GM19397 (cell line): ENCODE results near the gene PTPMT1.
"Not testable (repeated sequence)": the region's sequence is repeated elsewhere in the genome, so short reads cannot be mapped to it uniquely, and the experiment has no call there.

Source experiments
- ATAC-seq: cut with Tn5 transposase; IDR thresholded peaks from one replicate; pipeline ENCODE4 v1.9.1; 2021; ENCODE audit warnings: mild to moderate bottlenecking, moderate library complexity; ENCODE audit not compliant: unreplicated experiment

The PTPMT1 gene

GRCh38 chr11:47565340-47566148 lies at the start of gene PTPMT1:
TSS of gene PTPMT1 (plus strand) at chr11:47565599. CDS start at chr11:47565623, 24 bp downstream.
- ATAC-seq: peak; percentile 89

DNA sequence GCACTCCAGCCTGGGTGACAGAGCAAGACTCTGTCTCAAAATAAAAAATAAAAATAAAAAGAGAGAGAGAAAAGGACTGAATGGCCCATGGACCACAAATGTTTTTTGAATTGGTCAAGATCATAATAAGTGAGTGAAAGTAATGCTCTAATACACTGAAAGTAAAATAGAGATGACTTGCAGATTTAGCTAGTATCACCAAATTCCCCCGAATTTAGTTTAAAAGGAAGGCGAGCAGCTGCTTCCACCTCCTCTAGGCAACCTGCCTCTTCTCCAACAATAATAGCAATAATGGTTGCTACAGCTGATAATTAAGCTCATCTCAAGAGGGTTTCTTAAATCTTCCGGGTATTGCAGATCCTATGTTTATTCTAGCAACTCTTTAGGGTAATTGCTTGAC lies 49.2 kb upstream of the PTPMT1 start:
- ATAC-seq: no peak

DNA sequence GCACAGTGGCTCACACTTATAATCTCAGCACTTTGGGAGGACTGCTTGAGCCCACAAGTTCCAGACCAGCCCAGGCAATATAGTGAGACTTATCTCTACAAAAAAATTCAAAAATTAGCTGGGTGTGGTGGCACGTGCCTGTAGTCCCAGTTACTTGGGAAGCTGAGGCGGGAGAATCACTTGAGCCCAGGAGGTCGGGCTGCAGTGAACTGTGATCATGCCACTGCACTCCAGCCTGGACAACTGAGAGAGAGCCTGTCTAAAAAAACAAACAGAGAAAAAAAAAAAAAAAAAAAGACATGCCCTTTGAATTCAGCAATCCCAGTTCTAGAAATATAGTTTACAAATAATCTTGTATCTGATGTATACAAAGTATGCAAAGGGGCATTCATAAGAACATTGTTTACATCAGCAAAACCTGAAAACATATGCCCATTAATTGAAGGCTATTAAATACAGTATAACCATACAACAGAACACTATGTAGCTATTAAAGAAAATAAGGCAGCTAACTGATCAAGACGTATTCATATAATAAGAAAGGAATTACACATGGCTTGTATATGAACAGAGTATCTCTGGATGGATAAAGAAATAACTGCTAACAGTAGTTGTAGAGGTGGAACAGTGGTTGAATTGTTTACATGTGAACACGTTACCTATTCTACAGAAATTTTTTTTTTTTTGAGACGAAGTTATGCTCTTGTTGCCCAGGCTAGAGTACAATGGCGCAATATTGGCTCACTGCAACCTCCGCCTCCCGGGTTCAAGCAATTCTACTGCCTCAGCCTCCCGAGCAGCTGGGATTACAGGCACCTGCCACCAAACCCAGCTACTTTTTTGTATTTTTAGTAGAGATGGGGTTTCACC lies 48.2 kb upstream of the PTPMT1 start:
- no peak for ATAC-seq

GRCh38 chr11:47518212-47518964 lies 47.0 kb upstream of the PTPMT1 start:
- ATAC-seq: no peak

DNA sequence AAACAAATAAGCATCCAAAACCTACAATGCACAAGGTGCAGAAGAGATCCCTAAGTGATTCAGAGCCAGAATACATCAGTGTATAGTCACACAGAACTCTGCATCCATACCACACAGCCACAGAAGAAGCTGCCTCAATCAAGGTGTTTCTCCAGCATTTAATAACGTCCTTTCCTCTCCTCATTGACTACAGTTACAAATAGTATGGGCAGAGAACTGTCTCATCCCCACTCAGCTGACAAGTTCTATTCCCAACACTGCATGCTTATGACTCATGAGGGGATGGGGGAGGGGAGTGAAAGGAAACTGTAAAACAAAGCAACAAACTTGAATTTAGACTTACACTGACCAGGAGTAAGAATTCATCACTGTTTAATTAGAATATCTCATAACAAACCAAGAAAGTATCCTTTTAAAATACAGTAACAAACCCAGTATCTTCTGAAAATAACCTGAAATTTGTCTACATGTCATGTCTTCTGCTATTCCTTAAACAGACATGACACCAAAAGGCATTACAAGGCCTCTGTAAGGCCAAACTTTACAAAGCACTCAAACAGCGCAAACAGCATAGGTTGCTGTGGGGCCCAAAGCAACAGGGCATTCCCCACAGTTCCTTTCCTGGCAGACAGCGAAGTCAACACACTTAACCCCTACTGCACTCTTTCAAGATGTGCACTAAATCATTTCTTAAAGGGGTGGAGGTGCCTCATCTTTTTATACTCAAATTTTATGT lies 41.7 kb upstream of the PTPMT1 start:
- ATAC-seq: no peak

DNA sequence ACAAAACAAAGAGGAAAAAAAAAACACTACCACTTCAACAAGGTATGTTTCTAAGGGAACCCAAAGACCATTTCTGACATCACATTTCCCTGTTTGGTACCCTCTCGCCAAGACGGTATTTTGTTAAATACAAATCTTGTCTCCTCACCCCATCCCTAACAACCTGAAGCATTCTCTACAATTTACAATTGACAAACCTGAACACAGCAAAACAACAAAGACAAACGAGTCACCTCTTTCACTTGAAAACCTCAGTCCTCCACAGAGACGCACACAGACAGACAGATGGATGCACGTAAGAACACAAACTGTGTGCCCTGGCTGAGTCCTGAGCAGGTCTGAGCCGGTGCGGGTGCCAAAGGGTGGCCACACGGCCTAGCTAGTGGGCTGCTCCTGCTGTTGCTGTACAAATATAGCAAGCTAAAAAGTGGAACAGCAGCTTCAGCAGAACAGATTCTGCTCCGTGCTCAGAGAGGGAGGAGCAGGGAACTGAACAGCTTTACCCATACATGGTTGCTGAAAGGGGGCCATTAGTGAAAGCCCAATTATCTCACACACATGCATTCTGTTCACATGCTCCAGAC lies 41.0 kb upstream of the PTPMT1 start:
- ATAC-seq: no peak

- not testable (repeated sequence) for ATAC-seq
These were observed 39.4 kb upstream of the PTPMT1 start for GRCh38 chr11:47526032-47526431.

- ATAC-seq: no peak
These were observed 38.2 kb upstream of the PTPMT1 start for GRCh38 chr11:47527186-47527585.

GRCh38 chr11:47529951-47530350 lies 35.4 kb upstream of the PTPMT1 start:
- ATAC-seq: no peak

- not testable (repeated sequence) for ATAC-seq
These were observed 34.7 kb upstream of the PTPMT1 start for GRCh38 chr11:47530721-47531120.

GRCh38 chr11:47531666-47532065 lies 33.7 kb upstream of the PTPMT1 start:
- ATAC-seq: no peak

- no peak for ATAC-seq
These were observed 32.7 kb upstream of the PTPMT1 start for GRCh38 chr11:47532597-47533213.

- ATAC-seq: no peak
These were observed 31.7 kb upstream of the PTPMT1 start for GRCh38 chr11:47533690-47534151.

DNA sequence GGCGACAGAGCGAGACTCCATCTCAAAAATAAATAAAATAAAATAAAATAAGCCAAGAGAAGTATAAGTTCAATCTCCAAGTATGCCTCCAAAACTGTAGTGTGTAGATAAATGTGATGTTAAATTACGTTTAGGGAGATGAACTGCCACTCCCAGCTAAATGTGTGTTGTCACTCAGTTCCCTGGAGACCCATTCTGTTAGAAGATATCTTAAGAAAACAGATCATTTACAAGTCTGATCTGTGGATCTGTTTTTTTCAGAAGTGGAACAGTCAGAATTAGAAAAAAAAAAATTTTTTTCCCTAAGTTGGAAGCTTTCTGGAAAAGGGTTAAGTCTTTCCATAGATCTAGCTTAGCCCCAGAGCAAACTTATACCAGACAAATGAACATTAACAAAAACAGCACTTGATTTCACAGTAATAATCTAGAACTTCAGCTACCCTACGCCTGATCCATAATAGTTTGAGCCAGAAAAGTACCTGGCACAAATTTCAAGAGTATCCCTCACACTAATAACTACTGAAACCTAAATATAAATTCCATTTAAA lies 30.6 kb upstream of the PTPMT1 start:
- no peak for ATAC-seq

GRCh38 chr11:47536915-47537314 lies 28.5 kb upstream of the PTPMT1 start:
- no peak for ATAC-seq

DNA sequence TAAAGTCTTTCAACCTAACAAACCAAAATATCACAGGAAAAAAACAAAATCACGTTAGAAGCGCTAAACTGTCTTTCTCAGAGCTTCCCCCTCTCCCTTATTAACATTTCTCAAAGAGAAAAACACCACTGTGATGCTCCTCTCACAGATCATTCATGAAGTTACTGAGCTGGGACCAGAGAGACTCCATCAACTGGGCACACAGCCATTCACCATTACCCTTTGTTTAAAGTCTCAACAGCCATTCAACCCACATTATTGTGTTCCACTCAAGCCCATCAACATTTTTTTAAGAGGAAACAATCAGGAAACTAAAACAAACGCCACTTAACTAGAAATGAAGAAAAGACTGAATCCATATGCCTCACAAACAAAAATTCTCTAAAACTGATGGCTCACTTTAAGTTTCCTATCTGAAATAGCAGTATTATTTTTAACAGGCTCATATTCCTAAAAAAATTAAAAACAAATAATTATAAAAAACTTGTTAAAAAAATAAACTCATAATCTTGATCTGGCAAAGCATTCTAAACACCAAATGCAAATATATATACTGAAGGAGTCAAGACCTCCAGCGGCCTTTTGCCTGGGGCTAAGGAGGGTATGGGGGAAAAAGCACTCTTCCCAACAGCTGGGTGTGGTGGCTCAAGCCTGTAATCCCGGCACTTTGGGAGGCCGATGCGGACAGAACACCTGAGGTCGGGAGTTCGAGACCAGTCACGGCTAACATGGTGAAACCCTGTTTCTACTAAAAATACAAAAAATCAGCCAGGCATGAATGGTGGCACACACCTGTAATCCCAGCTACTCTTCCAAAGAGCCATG lies 26.4 kb upstream of the PTPMT1 start:
- no peak for ATAC-seq

DNA sequence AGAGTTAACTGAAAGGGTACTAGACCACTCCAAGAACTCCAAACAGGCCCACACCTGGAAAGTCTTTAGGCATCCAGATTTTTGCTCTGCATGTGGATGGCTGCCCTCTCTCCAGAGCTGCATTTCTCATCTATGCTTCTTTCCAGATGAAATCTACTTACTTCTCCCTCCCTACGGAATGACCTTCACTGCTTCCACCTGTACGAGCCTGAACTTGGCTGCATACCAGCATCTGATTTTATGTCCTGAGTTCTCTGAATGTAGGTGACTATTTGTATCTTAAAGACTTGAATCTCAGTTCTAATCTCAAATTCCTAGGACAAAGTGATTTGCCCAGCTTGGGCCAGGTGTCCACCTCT lies 25.7 kb upstream of the PTPMT1 start:
- no peak for ATAC-seq

GRCh38 chr11:47541070-47541469 lies 24.3 kb upstream of the PTPMT1 start:
- no peak for ATAC-seq

GRCh38 chr11:47545298-47545697 lies 20.1 kb upstream of the PTPMT1 start:
- ATAC-seq: no peak
